BLaER1 treated with 17β-estradiol and CSF1 and Interleukin-3, amounts not matched to agents 10 nM and 100 nM (cell line): ENCODE results near the gene ZNF248.

Experiments
- H3K27ac ChIP-seq, 11 experiments: shearing (Covaris generic); formaldehyde crosslinking; 2 replicates each; pipeline ENCODE4 v1.8.1; 2022
- H3K27me3 ChIP-seq, 11 experiments: shearing (Covaris generic); formaldehyde crosslinking; 2 replicates each; pipeline ENCODE4 v1.8.1; 2022
- H3K36me3 ChIP-seq, 11 experiments: shearing (Covaris generic); formaldehyde crosslinking; 2 replicates each; pipeline ENCODE4 v1.8.1; 2022
- H3K4me1 ChIP-seq, 10 experiments: shearing (Covaris generic); formaldehyde crosslinking; 2 replicates each; pipeline ENCODE4 v1.8.1; 2022
- H3K4me2 ChIP-seq, 11 experiments: shearing (Covaris generic); formaldehyde crosslinking; 2 replicates each; pipeline ENCODE4 v1.8.1; 2022
- H3K4me3 ChIP-seq, 10 experiments: shearing (Covaris generic); formaldehyde crosslinking; 2 replicates each; pipeline ENCODE4 v1.8.1; 2022
- H3K9ac ChIP-seq, 11 experiments: shearing (Covaris generic); formaldehyde crosslinking; 2 replicates each; pipeline ENCODE4 v1.8.1; 2022
- H3K9me3 ChIP-seq, 11 experiments: shearing (Covaris generic); formaldehyde crosslinking; replicated peaks in 1 of 11; 2 replicates each; pipeline ENCODE4 v1.8.1; 2022
- H4K20me1 ChIP-seq, 11 experiments: shearing (Covaris generic); formaldehyde crosslinking; 2 replicates each; pipeline ENCODE4 v1.8.1; 2022
- Cebpa-rat ChIP-seq, 11 experiments: shearing (Covaris generic); IDR thresholded peaks; 2 replicates each; pipeline ENCODE4 v1.8.1; 2022

ZNF248 gene

DNA sequence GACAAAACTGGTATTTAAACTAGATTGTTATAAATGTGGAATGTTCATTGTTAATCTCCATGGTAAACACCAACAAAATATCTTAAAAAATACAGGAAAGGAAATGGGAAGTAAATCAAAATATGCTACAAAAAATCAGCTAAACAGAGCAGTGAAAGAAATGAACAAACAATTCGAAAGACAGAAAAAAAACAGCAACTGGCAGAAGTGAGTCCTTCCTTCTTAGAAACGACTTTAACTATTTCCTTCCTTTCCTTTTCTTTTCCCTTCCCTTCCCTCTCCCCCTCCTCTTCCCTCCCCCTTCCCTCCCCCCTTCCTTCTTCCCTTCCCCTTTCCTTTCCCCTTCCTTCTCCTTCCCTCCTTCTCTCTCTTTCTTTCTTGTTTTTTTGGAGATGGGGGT, 12.8 kb downstream of the ZNF248 start:
- Histone ChIP-seq H3K4me1 (no peaks in the 10 kb centered on the region), H3K4me2 (no peak overlapping the region), H3K4me3 (no peak overlapping the region), H3K36me3 (peaks cover 57 to 91% (median 76%) of the 10 kb centered on the region in 11 experiments), H4K20me1 (no peaks in the 10 kb centered on the region), H3K9ac (no peak overlapping the region), H3K27me3 (no peaks in the 10 kb centered on the region), H3K27ac (no peak overlapping the region), H3K9me3 (peaks cover 28 to 65% (median 47%) of the 10 kb centered on the region in 11 experiments)
- TF ChIP-seq Cebpa-rat (IDR thresholded peaks at IDR 0.05): no peak

DNA sequence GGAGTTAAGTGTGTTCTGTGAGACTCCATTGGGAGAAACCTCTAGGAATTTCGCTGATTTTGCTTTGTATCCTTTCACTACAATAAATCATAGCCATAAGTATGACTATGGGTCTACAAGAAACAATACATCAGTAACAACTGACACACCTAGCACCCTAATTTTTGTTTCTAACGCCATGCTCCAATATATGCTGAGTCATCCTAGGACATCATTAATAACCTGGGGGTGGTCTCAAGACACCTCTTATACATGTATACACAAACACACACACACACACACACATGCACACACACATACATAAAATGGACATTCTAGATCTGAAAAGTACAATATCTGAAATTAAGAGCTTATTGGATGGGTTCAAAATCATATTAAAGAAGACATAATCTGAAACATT, 18.2 kb downstream of the ZNF248 start:
- Histone ChIP-seq H3K9me3 (peaks cover 55 to 89% (median 76%) of the 10 kb centered on the region in 11 experiments), H3K4me1 (no peaks in the 10 kb centered on the region), H3K9ac (no peak overlapping the region), H3K4me3 (no peak overlapping the region), H3K27ac (no peak overlapping the region), H3K36me3 (peaks cover 79 to 97% (median 89%) of the 10 kb centered on the region in 11 experiments), H3K27me3 (no peaks in the 10 kb centered on the region), H3K4me2 (no peak overlapping the region), H4K20me1 (no peaks in the 10 kb centered on the region)
- no peak for TF ChIP-seq Cebpa-rat (IDR thresholded peaks at IDR 0.05)

DNA sequence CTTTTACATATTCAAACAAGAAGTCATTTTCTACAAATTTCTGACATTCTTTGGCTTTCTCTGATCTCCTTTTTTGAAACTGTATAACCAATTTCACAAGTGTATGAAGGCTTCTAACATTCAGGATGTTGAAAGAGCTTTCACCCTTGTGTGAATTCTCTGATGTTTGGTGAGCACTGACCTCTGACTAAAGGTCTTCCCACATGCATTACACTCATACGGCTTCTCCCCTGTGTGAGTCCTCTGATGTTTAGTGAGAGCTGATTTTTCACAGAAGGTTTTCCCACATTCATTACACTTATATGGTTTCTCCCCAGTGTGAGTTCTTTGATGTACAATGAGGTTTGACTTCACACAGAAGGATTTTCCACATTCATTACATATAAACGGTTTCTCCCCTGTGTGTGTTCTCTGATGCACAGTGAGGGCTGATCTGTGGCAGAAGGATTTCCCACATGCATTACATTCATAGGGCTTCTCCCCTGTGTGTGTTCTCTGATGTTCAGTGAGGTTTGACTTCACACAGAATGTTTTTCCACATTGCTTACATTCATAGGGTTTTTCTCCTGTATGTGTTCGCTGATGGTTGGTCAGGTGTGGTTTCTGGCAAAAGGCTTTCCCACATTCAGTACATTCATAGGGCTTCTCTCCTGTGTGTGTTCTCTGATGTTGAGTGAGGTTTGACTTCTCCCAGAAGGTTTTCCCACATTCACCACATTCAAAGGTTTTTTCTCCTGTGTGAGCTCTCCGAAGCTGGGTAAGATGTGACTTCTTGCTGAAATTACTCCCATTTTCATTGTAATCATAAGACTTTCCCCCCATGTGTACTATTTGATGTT, 25.7 kb downstream of the ZNF248 start:
- peaks cover 95 to 100% (median 98%) of the 10 kb centered on the region in 11 experiments for H3K36me3 ChIP-seq
- no peak overlapping the region for H3K27ac ChIP-seq
- no peaks in the 10 kb centered on the region for H3K27me3 ChIP-seq
- H4K20me1 ChIP-seq: no peaks in the 10 kb centered on the region
- no peaks in the 10 kb centered on the region for H3K4me1 ChIP-seq
- no peak for TF ChIP-seq Cebpa-rat (IDR thresholded peaks at IDR 0.05)
- H3K4me3 ChIP-seq: peak overlapping the region in 9 of 10 experiments; percentile 4 to 37 (median 30); a peak in 14 of 20 replicates
- no peak overlapping the region for H3K9ac ChIP-seq
- peaks cover 87 to 100% (median 95%) of the 10 kb centered on the region in 11 experiments for H3K9me3 ChIP-seq
- H3K4me2 ChIP-seq: no peak overlapping the region

GRCh38 chr10:37826806-37827205, 30.6 kb downstream of the ZNF248 start:
- no peak overlapping the region for H3K27ac ChIP-seq
- H3K9ac ChIP-seq: no peak overlapping the region
- H3K9me3 ChIP-seq: peaks cover 45 to 73% (median 64%) of the 10 kb centered on the region in 11 experiments
- no peaks in the 10 kb centered on the region for H4K20me1 ChIP-seq
- H3K4me1 ChIP-seq: no peaks in the 10 kb centered on the region
- no peak overlapping the region for H3K4me3 ChIP-seq
- H3K27me3 ChIP-seq: no peaks in the 10 kb centered on the region
- TF ChIP-seq Cebpa-rat (IDR thresholded peaks at IDR 0.05): no peak
- H3K4me2 ChIP-seq: no peak overlapping the region
- H3K36me3 ChIP-seq: peaks cover 47 to 60% (median 56%) of the 10 kb centered on the region in 11 experiments

GRCh38 chr10:37821237-37821636, 36.2 kb downstream of the ZNF248 start:
- Histone ChIP-seq H3K4me2 (no peak overlapping the region), H3K36me3 (peaks cover 0 to 11% (median 6%) of the 10 kb centered on the region in 11 experiments; a peak in 9 of 22 replicates), H3K4me1 (peaks cover 7 to 14% (median 11%) of the 10 kb centered on the region in 10 experiments; a peak in 18 of 20 replicates), H3K27me3 (no peaks in the 10 kb centered on the region), H3K9ac (no peak overlapping the region), H3K27ac (no peak overlapping the region), H4K20me1 (no peaks in the 10 kb centered on the region), H3K4me3 (no peak overlapping the region), H3K9me3 (peaks cover 7 to 42% (median 24%) of the 10 kb centered on the region in 11 experiments; a peak in 16 of 22 replicates)
- TF ChIP-seq Cebpa-rat (IDR thresholded peaks at IDR 0.05): no peak

DNA sequence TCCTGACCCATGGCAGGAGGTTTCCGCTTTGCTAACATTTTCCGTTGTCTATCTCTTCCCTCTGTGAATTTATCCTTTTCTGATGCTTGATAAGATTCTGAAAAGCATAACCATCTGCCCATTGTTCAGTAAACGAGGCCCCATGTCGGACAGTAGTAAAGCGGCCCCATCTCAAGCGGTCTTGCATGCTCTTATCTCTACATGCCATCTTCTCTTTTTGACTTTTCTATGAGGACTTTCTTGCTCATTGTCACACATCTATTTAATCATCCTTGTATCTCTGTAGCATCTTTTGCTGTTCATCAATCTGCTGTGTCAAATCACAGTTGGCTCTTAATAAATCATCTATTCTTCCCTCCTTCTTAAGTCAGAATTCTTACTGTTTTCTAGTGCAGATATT, 37.6 kb downstream of the ZNF248 start:
- no peaks in the 10 kb centered on the region for H3K27me3 ChIP-seq
- no peak overlapping the region for H3K4me3 ChIP-seq
- no peak overlapping the region for H3K27ac ChIP-seq
- peaks cover 8 to 22% (median 17%) of the 10 kb centered on the region in 10 experiments; a peak in 18 of 20 replicates for H3K4me1 ChIP-seq
- H3K4me2 ChIP-seq: no peak overlapping the region
- no peaks in the 10 kb centered on the region for H4K20me1 ChIP-seq
- no peak overlapping the region for H3K9ac ChIP-seq
- peaks cover 0 to 8% (median 0%) of the 10 kb centered on the region in 11 experiments; a peak in 6 of 22 replicates for H3K36me3 ChIP-seq
- H3K9me3 ChIP-seq: peaks cover 5 to 48% (median 26%) of the 10 kb centered on the region in 11 experiments; a peak in 21 of 22 replicates
- no peak for TF ChIP-seq Cebpa-rat (IDR thresholded peaks at IDR 0.05)

DNA sequence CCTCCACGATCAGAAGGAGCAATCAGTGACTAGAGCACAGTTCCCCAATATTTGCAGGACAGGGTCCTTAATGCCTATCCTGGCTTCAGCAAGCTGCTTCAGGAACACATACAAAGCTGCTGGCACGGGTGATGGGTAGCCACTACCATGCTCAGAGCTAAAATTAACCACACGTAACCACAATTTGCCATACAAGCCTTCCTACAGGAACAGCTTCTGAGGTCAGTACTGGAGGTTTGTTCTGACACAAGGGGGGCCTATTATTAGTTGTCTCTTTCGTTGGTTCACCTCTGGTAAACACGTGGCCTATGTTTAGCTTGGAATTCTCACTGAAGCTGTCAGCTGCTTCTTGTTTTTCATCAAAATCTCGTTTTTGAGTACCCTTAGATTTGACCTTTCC, 41.1 kb downstream of the ZNF248 start:
- Histone ChIP-seq H3K4me1 (peaks cover 8 to 29% (median 18%) of the 10 kb centered on the region in 10 experiments; a peak in 18 of 20 replicates), H3K4me3 (0 out of 20 replicates have a peak overlapping the region, but pooled peaks of 1 of the 10 experiments have one; percentile 1), H3K4me2 (peak overlapping the region in 10 of 11 experiments; percentile 10 to 85 (median 68); a peak in 20 of 22 replicates), H3K9me3 (peaks cover 39 to 64% (median 49%) of the 10 kb centered on the region in 11 experiments), H3K9ac (peak overlapping the region in 1 of 11 experiments; percentile 27; a peak in 1 of 22 replicates), H3K36me3 (peaks cover 0 to 9% (median 0%) of the 10 kb centered on the region in 11 experiments; a peak in 5 of 22 replicates), H3K27ac (peak overlapping the region in 2 of 11 experiments; percentile 32 to 42; a peak in 4 of 22 replicates), H4K20me1 (no peaks in the 10 kb centered on the region), H3K27me3 (no peaks in the 10 kb centered on the region)
- TF ChIP-seq Cebpa-rat (IDR thresholded peaks at IDR 0.05): no peak

DNA sequence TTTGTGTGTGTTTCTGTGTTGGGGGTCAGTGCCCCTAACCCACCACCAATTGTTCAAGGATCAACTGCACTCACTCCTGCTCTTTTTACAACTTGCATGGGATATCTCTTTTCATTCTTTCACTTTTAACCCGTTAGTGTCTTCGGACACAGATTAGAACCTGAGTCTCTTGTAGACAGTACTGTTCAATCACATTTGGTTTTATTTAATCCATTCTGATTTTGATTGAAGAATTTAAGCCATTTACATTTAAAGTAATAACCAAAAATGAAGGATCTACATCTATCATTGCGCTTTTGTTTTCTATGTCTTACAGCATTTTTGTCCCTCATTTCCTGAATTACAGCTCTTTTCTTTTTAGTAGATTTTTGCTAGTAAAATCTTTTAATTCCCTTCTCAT, 43.6 kb downstream of the ZNF248 start:
- H3K4me3 ChIP-seq: no peak overlapping the region; a peak in 1 of 20 replicates
- H3K27me3 ChIP-seq: no peaks in the 10 kb centered on the region
- no peak for TF ChIP-seq Cebpa-rat (IDR thresholded peaks at IDR 0.05)
- peaks cover 53 to 75% (median 59%) of the 10 kb centered on the region in 11 experiments for H3K9me3 ChIP-seq
- no peak overlapping the region for H3K4me2 ChIP-seq
- H3K4me1 ChIP-seq: peaks cover 8 to 29% (median 18%) of the 10 kb centered on the region in 10 experiments; a peak in 18 of 20 replicates
- H3K9ac ChIP-seq: no peak overlapping the region
- no peak overlapping the region for H3K27ac ChIP-seq
- H4K20me1 ChIP-seq: no peaks in the 10 kb centered on the region
- H3K36me3 ChIP-seq: peaks cover 0 to 9% (median 0%) of the 10 kb centered on the region in 11 experiments; a peak in 6 of 22 replicates

GRCh38 chr10:37812290-37812689, 45.1 kb downstream of the ZNF248 start:
- TF ChIP-seq Cebpa-rat (IDR thresholded peaks at IDR 0.05): no peak
- no peak overlapping the region for H3K27ac ChIP-seq
- H3K9me3 ChIP-seq: peaks cover 52 to 68% (median 55%) of the 10 kb centered on the region in 11 experiments
- H3K4me2 ChIP-seq: peak overlapping the region in 3 of 11 experiments; percentile 4 to 14 (median 8); a peak in 2 of 22 replicates
- peaks cover 8 to 25% (median 16%) of the 10 kb centered on the region in 10 experiments; a peak in 18 of 20 replicates for H3K4me1 ChIP-seq
- no peak overlapping the region for H3K9ac ChIP-seq
- H3K36me3 ChIP-seq: peaks cover 0 to 9% (median 0%) of the 10 kb centered on the region in 11 experiments; a peak in 6 of 22 replicates
- H3K27me3 ChIP-seq: no peaks in the 10 kb centered on the region
- H4K20me1 ChIP-seq: no peaks in the 10 kb centered on the region
- no peak overlapping the region for H3K4me3 ChIP-seq
